ENCODE data around the gene GRM1.
"Not testable (repeated sequence)": the region's sequence is repeated elsewhere in the genome, so short reads cannot be mapped to it uniquely, and the experiment has no call there.

The GRM1 gene

GRCh38 chr6:146194434-146194833 is 165.6 kb downstream of the GRM1 start:
- DNase-seq (ENCODE audit: low read depth) = no peak

- DNase-seq (ENCODE audit: low read depth) = no peak
Observed at GRCh38 chr6:146200176-146200575, 171.3 kb downstream of the GRM1 start.

GRCh38 chr6:146202570-146202969 is 173.7 kb downstream of the GRM1 start:
- no peak for DNase-seq (ENCODE audit: low read depth)

GRCh38 chr6:146209942-146210341 is 181.1 kb downstream of the GRM1 start:
- no peak for DNase-seq (ENCODE audit: low read depth)

GRCh38 chr6:146210406-146211083 is 181.7 kb downstream of the GRM1 start:
- DNase-seq (ENCODE audit: low read depth) = no peak

GRCh38 chr6:146211646-146212045 is 182.8 kb downstream of the GRM1 start:
- DNase-seq (ENCODE audit: low read depth) = no peak

GRCh38 chr6:146212781-146213180 is 183.9 kb downstream of the GRM1 start:
- no peak for DNase-seq (ENCODE audit: low read depth)

- DNase-seq (ENCODE audit: low read depth) = no peak
Observed at GRCh38 chr6:146219101-146219500, 190.2 kb downstream of the GRM1 start.

- no peak for DNase-seq (ENCODE audit: low read depth)
Observed at GRCh38 chr6:146224449-146224848, 195.6 kb downstream of the GRM1 start.

- no peak for DNase-seq (ENCODE audit: low read depth)
Observed at GRCh38 chr6:146224988-146225387, 196.1 kb downstream of the GRM1 start.

GRCh38 chr6:146240322-146240721 is 211.5 kb downstream of the GRM1 start:
- DNase-seq (ENCODE audit: low read depth) = no peak

GRCh38 chr6:146240807-146241206 is 211.9 kb downstream of the GRM1 start:
- DNase-seq (ENCODE audit: low read depth) = no peak

GRCh38 chr6:146243646-146244045 is 214.8 kb downstream of the GRM1 start:
- DNase-seq (ENCODE audit: low read depth) = not testable (repeated sequence)

- no peak for DNase-seq (ENCODE audit: low read depth)
Observed at GRCh38 chr6:146244630-146245143, 215.8 kb downstream of the GRM1 start.

GRCh38 chr6:146246028-146246427 is 217.2 kb downstream of the GRM1 start:
- DNase-seq (ENCODE audit: low read depth) = no peak

GRCh38 chr6:146253691-146254090 is 224.8 kb downstream of the GRM1 start:
- no peak for DNase-seq (ENCODE audit: low read depth)

GRCh38 chr6:146258206-146258605 is 229.3 kb downstream of the GRM1 start:
- no peak for DNase-seq (ENCODE audit: low read depth)

- no peak for DNase-seq (ENCODE audit: low read depth)
Observed at GRCh38 chr6:146260886-146261285, 232.0 kb downstream of the GRM1 start.

- no peak for DNase-seq (ENCODE audit: low read depth)
Observed at GRCh38 chr6:146265056-146265455, 236.2 kb downstream of the GRM1 start.

- no peak for DNase-seq (ENCODE audit: low read depth)
Observed at GRCh38 chr6:146267447-146267846, 238.6 kb downstream of the GRM1 start.

- DNase-seq (ENCODE audit: low read depth) = no peak
Observed at GRCh38 chr6:146267946-146268345, 239.1 kb downstream of the GRM1 start.

GRCh38 chr6:146269482-146269881 is 240.6 kb downstream of the GRM1 start:
- DNase-seq (ENCODE audit: low read depth) = no peak

- DNase-seq (ENCODE audit: low read depth) = not testable (repeated sequence)
Observed at GRCh38 chr6:146271163-146271562, 242.3 kb downstream of the GRM1 start.

- no peak for DNase-seq (ENCODE audit: low read depth)
Observed at GRCh38 chr6:146273490-146273889, 244.6 kb downstream of the GRM1 start.

Data from stimulated activated CD8-positive, alpha-beta memory T cell treated with anti-CD3 and anti-CD28 coated beads, Interleukin-12 subunit alpha, Interleukin-12 subunit beta, amount 100 ng/mL, for 1 hour (primary cell).